GM18505 (cell line): ENCODE measurements around the gene FYB1.

ENCODE experiments used
- ATAC-seq: cut with Tn5 transposase; IDR thresholded peaks from one replicate; pipeline ENCODE4 v1.9.1; 2021; ENCODE audit not compliant: unreplicated experiment
- POLR2A ChIP-seq: IDR thresholded peaks from 4 replicates; pipeline ENCODE4 v1.6.1; 2011; ENCODE audit warnings: borderline replicate concordance; ENCODE audit not compliant: insufficient read depth, insufficient read length; ENCODE audit errors: extremely low read depth

Gene FYB1

DNA sequence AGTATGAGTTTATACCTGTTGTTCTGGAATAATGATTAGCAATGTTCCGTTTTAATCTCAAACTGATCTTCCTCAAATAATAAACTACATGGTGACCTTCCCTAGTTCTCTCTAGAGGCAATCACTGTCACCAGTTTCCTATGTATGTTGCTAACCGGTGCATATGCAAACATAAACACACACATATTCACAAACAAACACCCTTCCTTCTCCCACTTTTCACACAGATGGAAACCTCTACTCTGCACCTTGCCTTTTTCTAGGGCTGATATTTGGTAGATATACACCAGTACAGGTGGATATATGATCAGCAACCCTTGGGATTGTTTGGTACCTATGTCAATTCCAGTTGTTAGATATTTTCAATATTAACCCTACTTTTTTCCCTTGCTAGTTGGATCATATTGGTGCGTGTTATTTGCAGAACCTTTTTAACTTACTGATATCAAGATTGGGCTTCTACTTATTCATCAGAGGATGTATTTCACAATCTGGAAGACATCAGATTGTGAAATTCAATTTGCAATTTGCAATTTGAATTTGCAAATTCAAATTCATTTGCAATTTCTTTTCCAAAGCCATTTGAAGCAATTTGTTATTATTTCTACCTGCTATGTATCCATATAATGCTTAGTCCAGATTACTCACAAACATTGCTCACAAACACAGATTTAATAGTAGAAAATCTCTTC, 12.6 kb downstream of the FYB1 start:
- ATAC-seq: no peak
- no peak for TF ChIP-seq POLR2A

DNA sequence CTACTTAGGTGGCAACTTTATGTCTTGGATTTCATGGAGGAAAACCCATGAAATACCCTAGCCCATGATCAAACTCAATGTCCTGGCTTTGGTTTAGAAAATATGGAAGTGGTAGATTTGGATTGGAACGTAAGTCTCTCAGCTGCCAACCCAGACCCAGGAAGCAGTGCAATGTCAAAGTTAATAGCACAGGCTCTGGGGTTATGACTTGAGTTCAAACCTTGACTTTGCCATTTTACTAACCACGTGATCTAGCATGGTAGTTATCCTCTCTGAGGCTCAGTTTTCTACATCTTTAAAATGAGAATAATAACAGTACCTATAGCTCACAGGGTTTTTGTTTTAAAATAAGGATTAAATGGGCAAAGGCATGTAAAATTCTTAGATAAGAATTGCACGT, 13.8 kb downstream of the FYB1 start:
- ATAC-seq: no peak
- no peak for TF ChIP-seq POLR2A

DNA sequence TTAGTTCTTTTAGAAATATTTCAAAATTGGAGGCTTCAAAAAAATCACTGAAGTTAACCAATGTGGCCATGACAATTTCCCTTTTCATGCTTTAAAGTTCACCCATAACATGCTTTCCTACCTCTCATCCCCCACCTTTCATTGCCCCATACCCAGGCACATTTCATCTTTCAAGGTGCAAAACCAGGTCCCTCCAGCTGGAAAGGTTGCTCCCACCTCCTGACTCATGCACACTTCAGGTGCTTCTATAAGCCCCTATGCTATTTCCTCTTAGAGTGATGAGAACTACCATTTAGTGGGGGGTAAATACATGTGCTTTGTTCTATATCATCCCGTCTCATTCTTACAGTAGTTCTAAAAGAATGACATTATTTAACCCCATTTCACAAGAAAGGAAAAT, 15.4 kb downstream of the FYB1 start:
- no peak for TF ChIP-seq POLR2A
- no peak for ATAC-seq

DNA sequence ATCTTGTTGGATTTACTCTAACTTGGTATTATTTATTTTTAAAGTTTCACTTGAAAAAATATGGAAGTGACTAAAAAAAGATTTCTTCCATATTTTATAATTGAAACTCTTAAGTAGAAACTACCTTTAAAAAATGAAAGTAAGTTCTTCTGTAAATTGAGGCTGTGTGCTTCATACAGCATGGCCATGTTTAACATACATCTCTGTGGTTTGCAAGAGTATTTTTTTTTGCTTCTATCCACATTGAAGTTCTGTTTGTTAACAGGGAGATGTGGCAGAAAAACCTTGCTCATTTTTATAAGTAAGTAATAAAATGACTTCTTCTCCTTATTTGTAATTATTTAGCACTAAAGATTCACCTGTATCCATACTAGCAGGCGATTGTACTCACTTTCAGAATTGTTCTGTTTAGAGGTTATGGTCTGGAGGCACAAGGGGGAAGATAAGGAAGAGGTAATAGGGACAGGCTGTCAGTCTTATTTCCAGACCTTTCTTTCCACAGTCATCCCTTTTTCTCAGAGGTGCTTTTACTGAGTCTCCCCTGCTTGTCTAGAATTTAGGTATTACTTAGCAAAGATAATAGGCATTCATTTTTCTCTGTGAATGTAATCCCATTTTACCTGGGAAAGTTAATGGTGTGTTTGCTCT, 16.0 kb downstream of the FYB1 start:
- no peak for ATAC-seq
- no peak for TF ChIP-seq POLR2A

- TF ChIP-seq POLR2A: no peak
- no peak for ATAC-seq
These were observed 16.6 kb downstream of the FYB1 start for GRCh38 chr5:39202597-39203274.

DNA sequence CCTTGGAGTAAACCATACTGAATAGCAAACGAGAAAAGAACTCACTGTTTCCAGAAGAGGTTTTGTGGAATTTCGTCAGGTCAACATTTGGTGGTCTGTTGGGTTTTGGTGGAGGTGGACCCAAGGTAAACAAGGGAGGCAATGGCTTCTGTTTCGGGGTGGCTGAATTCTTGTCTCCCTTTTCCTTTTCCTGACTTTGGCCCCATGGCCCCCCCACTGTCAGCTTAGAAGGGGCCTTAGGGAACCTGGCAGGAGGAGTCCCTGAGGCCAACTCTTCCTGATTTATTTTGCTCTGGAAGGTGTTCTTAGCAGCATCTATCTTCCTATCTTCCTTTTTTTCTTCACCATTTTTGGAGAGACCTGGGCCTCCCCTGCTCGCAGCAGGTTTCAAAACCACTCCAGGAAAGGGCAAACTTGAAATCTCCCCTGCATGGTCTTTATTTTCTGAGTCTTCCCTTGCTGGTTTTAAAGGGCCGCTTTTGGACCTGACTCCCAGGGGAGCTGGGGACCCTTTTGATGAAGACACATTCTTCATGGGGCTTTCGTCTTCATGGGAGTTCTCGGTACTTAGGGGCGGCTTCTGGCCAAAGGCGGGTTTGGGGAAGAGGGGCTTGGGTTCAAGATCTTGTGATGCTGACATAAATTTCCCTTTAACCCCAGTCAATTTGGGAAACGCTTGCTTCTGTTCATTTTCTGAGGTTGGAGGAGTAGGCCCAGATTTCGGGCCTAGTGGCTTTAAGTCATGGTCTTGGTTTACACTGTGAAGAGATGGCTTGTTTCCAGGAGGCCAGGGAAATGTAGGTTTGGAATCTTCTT, 17.4 kb downstream of the FYB1 start:
- no peak for TF ChIP-seq POLR2A
- ATAC-seq: no peak

- no peak for TF ChIP-seq POLR2A
- no peak for ATAC-seq
These were observed 18.1 kb downstream of the FYB1 start for GRCh38 chr5:39201160-39201780.

GRCh38 chr5:39200081-39200480, 19.3 kb downstream of the FYB1 start:
- no peak for TF ChIP-seq POLR2A
- ATAC-seq: no peak

DNA sequence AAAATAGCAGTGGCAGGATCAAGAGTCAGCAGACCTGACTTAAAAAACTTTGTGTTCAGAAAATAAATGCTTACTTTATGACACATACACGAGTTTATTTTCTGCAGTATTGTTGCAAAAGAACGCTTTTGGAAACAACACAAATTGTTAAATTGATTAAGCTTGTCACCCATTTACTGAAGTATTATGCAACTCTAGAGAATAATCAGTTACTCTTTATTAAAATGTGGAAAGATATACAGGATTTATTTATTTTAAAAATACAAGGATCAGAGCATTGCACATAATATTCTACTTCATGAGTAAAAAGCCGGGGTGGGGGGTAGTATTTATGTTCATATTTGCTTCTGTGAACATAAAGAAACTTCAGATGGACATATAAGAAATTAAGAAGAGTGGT, 20.0 kb downstream of the FYB1 start:
- TF ChIP-seq POLR2A: no peak
- ATAC-seq: no peak

GRCh38 chr5:39198127-39198526, 21.2 kb downstream of the FYB1 start:
- no peak for TF ChIP-seq POLR2A

GRCh38 chr5:39197556-39197955, 21.8 kb downstream of the FYB1 start:
- no peak for ATAC-seq
- TF ChIP-seq POLR2A: no peak

More at GRCh38 chr5:39198127-39198526, 21.2 kb downstream of the FYB1 start:
- ATAC-seq: no peak

DNA sequence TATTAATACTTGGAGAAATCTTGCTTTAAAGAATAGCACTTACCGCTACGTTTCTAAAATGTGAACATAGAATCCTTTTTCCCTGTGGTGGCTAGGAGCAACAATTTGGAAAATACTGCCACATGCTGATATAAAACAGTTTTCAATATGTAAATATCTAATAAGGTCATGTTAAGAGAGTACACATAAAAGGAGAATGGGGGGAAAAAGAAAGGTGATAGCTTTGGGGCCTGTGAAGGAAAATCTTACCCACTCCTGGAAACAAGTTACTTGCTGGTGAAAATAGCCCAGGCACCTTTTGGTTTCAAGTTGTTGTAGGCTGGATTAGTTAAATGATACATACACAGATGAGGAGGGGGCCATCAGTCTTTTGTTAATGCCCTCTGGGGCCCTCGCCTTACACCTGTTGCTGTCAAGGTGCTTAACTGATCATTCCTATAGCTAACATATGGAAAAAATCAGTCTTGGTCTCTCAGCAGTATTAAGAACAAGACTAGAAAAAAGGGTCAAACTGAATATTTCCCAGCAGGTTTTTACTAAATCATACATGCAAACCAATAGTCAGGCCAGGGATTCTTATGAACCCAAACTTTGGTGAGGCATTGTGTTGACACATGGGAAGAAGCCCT, 24.1 kb downstream of the FYB1 start:
- ATAC-seq: no peak
- TF ChIP-seq POLR2A: no peak
